GM23338 (cell line): ENCODE data around the gene MTHFD1L. TPM values are rescaled to one million over a fixed set of nuclear protein-coding genes. Genes with fewer than 3 reads are reported as not detected.

Experiments used
- ATAC-seq: fragments of 200-7000 bp; cut with Tn5 transposase; 3 replicates; pipeline ENCODE4 v1.9.1; 2020
- DNase-seq: peaks from one replicate; pipeline ENCODE4 v3.0.0-alpha.2; 2015; ENCODE audit warnings: low spot score
- H2AFZ ChIP-seq: fragments of 200-600 bp; sonication (generic); 2 replicates; pipeline ENCODE4 v1.8.0; 2016; ENCODE audit warnings: antibody characterized with exemption, mild to moderate bottlenecking, moderate library complexity
- H3F3A ChIP-seq: fragments of 200-600 bp; sonication (generic); replicated peaks from 2 replicates; pipeline ENCODE4 v1.8.0; 2017; ENCODE audit warnings: antibody characterized with exemption, mixed run types, low read depth
- H3K27ac ChIP-seq: fragments of 200-600 bp; sonication (generic); 2 replicates; pipeline ENCODE4 v1.6.1; 2016; ENCODE audit warnings: low read depth
- H3K27me3 ChIP-seq: fragments of 200-600 bp; sonication (generic); 2 replicates; pipeline ENCODE4 v1.8.0; 2016; ENCODE audit warnings: mild to moderate bottlenecking, mixed run types, moderate library complexity; ENCODE audit not compliant: insufficient read depth
- H3K36me3 ChIP-seq: fragments of 200-600 bp; sonication (generic); 2 replicates; pipeline ENCODE4 v1.8.0; 2016; ENCODE audit warnings: mild to moderate bottlenecking; ENCODE audit not compliant: insufficient read depth
- H3K4me1 ChIP-seq: fragments of 200-600 bp; sonication (generic); 2 replicates; pipeline ENCODE4 v1.8.0; 2016; ENCODE audit warnings: mild to moderate bottlenecking, moderate library complexity; ENCODE audit not compliant: insufficient read depth
- H3K4me2 ChIP-seq: fragments of 200-600 bp; sonication (generic); 2 replicates; pipeline ENCODE4 v1.7.1; 2017; ENCODE audit warnings: mixed run types
- H3K4me3 ChIP-seq: fragments of 200-600 bp; sonication (generic); 2 replicates; pipeline ENCODE4 v1.6.1; 2016; ENCODE audit warnings: mixed run types
- H3K79me2 ChIP-seq: fragments of 200-600 bp; sonication (generic); replicated peaks from 2 replicates; pipeline ENCODE4 v1.8.0; 2017; ENCODE audit warnings: mild to moderate bottlenecking; ENCODE audit not compliant: insufficient read depth
- H3K9me2 ChIP-seq: fragments of 200-600 bp; sonication (generic); 2 replicates; pipeline ENCODE4 v1.8.0; 2017; ENCODE audit not compliant: insufficient read depth
- H4K20me1 ChIP-seq: fragments of 200-600 bp; sonication (generic); replicated peaks from 2 replicates; pipeline ENCODE4 v1.8.0; 2017; ENCODE audit warnings: mild to moderate bottlenecking; ENCODE audit not compliant: insufficient read depth
- H3K27ac Mint-ChIP-seq: 2 replicates; pipeline ENCODE4 v1.8.0; 2020; ENCODE audit warnings: inconsistent platforms, mild to moderate bottlenecking, moderate library complexity, mixed read lengths
- H3K27me3 Mint-ChIP-seq: 3 replicates; pipeline ENCODE4 v1.8.0; 2022; ENCODE audit warnings: low read depth, mild to moderate bottlenecking, moderate library complexity, mixed read lengths, inconsistent platforms; ENCODE audit not compliant: insufficient read depth, poor library complexity
- H3K36me3 Mint-ChIP-seq: 3 replicates; pipeline ENCODE4 v1.8.0; 2021; ENCODE audit warnings: low read depth, mild to moderate bottlenecking, inconsistent platforms, moderate library complexity, mixed read lengths
- H3K4me1 Mint-ChIP-seq: 3 replicates; pipeline ENCODE4 v1.8.0; 2020; ENCODE audit warnings: mild to moderate bottlenecking, inconsistent platforms, mixed read lengths
- H3K4me3 Mint-ChIP-seq: 3 replicates; pipeline ENCODE4 v1.8.0; 2021; ENCODE audit warnings: moderate library complexity, mild to moderate bottlenecking, inconsistent platforms, mixed read lengths
- H3K9me3 Mint-ChIP-seq: 3 replicates; pipeline ENCODE4 v1.8.0; 2020; ENCODE audit warnings: moderate library complexity, mild to moderate bottlenecking, inconsistent platforms, mixed read lengths
- CREB1 ChIP-seq: fragments of 250-450 bp; sonication (Bioruptor Pico); IDR thresholded peaks from 2 replicates; pipeline ENCODE4 v1.5.0; 2020; ENCODE audit warnings: low read depth, mild to moderate bottlenecking, moderate library complexity
- CTCF ChIP-seq, 2 experiments: fragments of 200-600 bp in 1 of 2; sonication (generic) in 1 of 2; conservative IDR thresholded peaks; 2 replicates each; pipeline versions ENCODE4 v1.5.1 to v1.6.1; 2016 to 2017; ENCODE audit warnings: antibody characterized with exemption in 2 of 2, low read depth in 2 of 2, mild to moderate bottlenecking in 2 of 2, moderate library complexity in 1 of 2
- ETS1 ChIP-seq: IDR thresholded peaks from 2 replicates; pipeline ENCODE4 v1.6.1; 2016; ENCODE audit warnings: antibody characterized with exemption
- EZH2 ChIP-seq: fragments of 200-600 bp; sonication (generic); IDR thresholded peaks from one replicate; pipeline ENCODE4 v1.8.0; 2017; ENCODE audit warnings: antibody characterized with exemption, mild to moderate bottlenecking, low read depth; ENCODE audit not compliant: unreplicated experiment
- EZH2phosphoT487 ChIP-seq: fragments of 200-600 bp; sonication (generic); IDR thresholded peaks from one replicate; pipeline ENCODE4 v1.8.1; 2018; ENCODE audit warnings: antibody characterized with exemption; ENCODE audit not compliant: unreplicated experiment
- JUNB ChIP-seq: IDR thresholded peaks from one replicate; pipeline ENCODE4 v1.6.1; 2016; ENCODE audit warnings: antibody characterized with exemption; ENCODE audit not compliant: unreplicated experiment
- NANOG ChIP-seq: IDR thresholded peaks from 2 replicates; pipeline ENCODE4 v1.6.1; 2016; ENCODE audit warnings: antibody characterized with exemption, borderline replicate concordance
- POLR2AphosphoS5 ChIP-seq: IDR thresholded peaks from 2 replicates; pipeline ENCODE4 v1.6.1; 2016; ENCODE audit warnings: antibody characterized with exemption, low read depth
- REST ChIP-seq: IDR thresholded peaks from one replicate; pipeline ENCODE4 v1.6.1; 2018; ENCODE audit warnings: antibody characterized with exemption; ENCODE audit not compliant: unreplicated experiment
- STAT1 ChIP-seq: IDR thresholded peaks from one replicate; pipeline ENCODE4 v1.6.1; 2016; ENCODE audit warnings: antibody characterized with exemption; ENCODE audit not compliant: unreplicated experiment
- ZNF114 ChIP-seq: fragments of 250-450 bp; sonication (Bioruptor Pico); IDR thresholded peaks from 2 replicates; pipeline ENCODE4 v1.5.0; 2020; ENCODE audit warnings: mild to moderate bottlenecking, moderate library complexity
- ZNF331 ChIP-seq: fragments of 250-450 bp; sonication (Bioruptor Pico); IDR thresholded peaks from 2 replicates; pipeline ENCODE4 v1.5.0; 2020; ENCODE audit warnings: low read depth, mild to moderate bottlenecking, moderate library complexity
- ZNF462 ChIP-seq: fragments of 250-450 bp; sonication (Bioruptor Pico); IDR thresholded peaks from 2 replicates; pipeline ENCODE4 v1.5.0; 2020; ENCODE audit warnings: mild to moderate bottlenecking, moderate library complexity
- polyA plus RNA-seq: library from polyadenylated mRNA; unstranded; fragments of >200 nt; fragmentation: Nextera tagmentation; extraction: Ambion mirVana; gene quantifications from 2 replicates; pipeline ENCODE4 v1.2.1, GENCODE V29; 2016
- total RNA-seq: library from RNA; depleted of rRNA; stranded (reverse); fragments of >200 nt; shearing (Covaris generic); gene quantifications from 2 replicates; pipeline ENCODE4 v1.2.3, GENCODE V29; 2014

The MTHFD1L gene
- total and polyA plus RNA-seq, 2 experiments from 2014 or later, result 53.2 to 66.8 TPM

GRCh38 chr6:150939399-150939798 is 73.9 kb downstream of the MTHFD1L start:
- peaks cover 2% of the 10 kb centered on the region for H3K27me3 Mint-ChIP-seq
- peaks cover 24% of the 10 kb centered on the region for H3K36me3 ChIP-seq
- H3K4me1 ChIP-seq, result no peaks in the 10 kb centered on the region
- H3K9me2 ChIP-seq, result no peaks in the 10 kb centered on the region
- peaks cover 43% of the 10 kb centered on the region for H3K36me3 Mint-ChIP-seq
- H3K9me3 Mint-ChIP-seq, result no peaks in the 10 kb centered on the region
- H4K20me1 ChIP-seq, result no peaks in the 10 kb centered on the region; the same call in none of the 2 replicates
- DNase-seq, result no peak
- ATAC-seq, result no peak
- no peak for TF ChIP-seq STAT1
- no peak for TF ChIP-seq EZH2
- TF ChIP-seq CREB1, result no peak
- no peak for TF ChIP-seq ZNF114 (CRISPR knock-in tag)
- TF ChIP-seq ZNF331 (CRISPR knock-in tag), result no peak
- no peak for TF ChIP-seq ETS1
- TF ChIP-seq CTCF (conservative IDR thresholded peaks at IDR 0.05; ENCODE audit: low read depth in 2 of 2), result no peak
- no peak for TF ChIP-seq EZH2phosphoT487
- TF ChIP-seq POLR2AphosphoS5, result no peak
- TF ChIP-seq REST, result no peak
- no peak for TF ChIP-seq NANOG
- TF ChIP-seq ZNF462 (CRISPR knock-in tag), result no peak
- TF ChIP-seq JUNB, result no peak
- H3K4me1 Mint-ChIP-seq, result no peaks in the 10 kb centered on the region
- H2AFZ ChIP-seq, result no peak overlapping the region
- no peak overlapping the region for H3K4me3 ChIP-seq
- H3K27me3 ChIP-seq, result no peaks in the 10 kb centered on the region
- H3K79me2 ChIP-seq, result no peaks in the 10 kb centered on the region
- H3K4me2 ChIP-seq, result no peak overlapping the region
- no peak overlapping the region for H3K4me3 Mint-ChIP-seq
- H3F3A ChIP-seq, result no peaks in the 10 kb centered on the region
- H3K27ac ChIP-seq, result no peak overlapping the region
- H3K27ac Mint-ChIP-seq, result 0 out of 2 replicates have a peak overlapping the region, but pooled peaks have one; percentile 36
